Memory B cell (primary cell): ENCODE measurements around the gene ACACB.

Source experiments
- ATAC-seq: fragments of 150-1000 bp; cut with Tn5 transposase; 2 replicates; pipeline ENCODE4 v1.10.0; 2021; ENCODE audit warnings: low read depth, mild to moderate bottlenecking, moderate library complexity
- DNase-seq, 2 donors: peaks; one replicate each; pipeline ENCODE4 v3.0.0; 2022; ENCODE audit warnings: low spot score in 2 of 2
- H3K27ac Mint-ChIP-seq: one replicate; pipeline ENCODE4 v1.8.0; 2022; ENCODE audit warnings: mild to moderate bottlenecking, moderate library complexity, mixed read lengths
- H3K27me3 Mint-ChIP-seq: one replicate; pipeline ENCODE4 v1.8.0; 2022; ENCODE audit warnings: mixed read lengths
- H3K36me3 Mint-ChIP-seq: one replicate; pipeline ENCODE4 v1.8.0; 2022; ENCODE audit warnings: mild to moderate bottlenecking, mixed read lengths
- H3K4me1 Mint-ChIP-seq: one replicate; pipeline ENCODE4 v1.8.0; 2022; ENCODE audit warnings: mixed read lengths
- H3K4me3 Mint-ChIP-seq: one replicate; pipeline ENCODE4 v1.8.0; 2022; ENCODE audit warnings: mild to moderate bottlenecking, moderate library complexity, mixed read lengths
- H3K9me3 Mint-ChIP-seq: one replicate; pipeline ENCODE4 v1.8.0; 2022; ENCODE audit warnings: mixed read lengths

Gene ACACB

DNA sequence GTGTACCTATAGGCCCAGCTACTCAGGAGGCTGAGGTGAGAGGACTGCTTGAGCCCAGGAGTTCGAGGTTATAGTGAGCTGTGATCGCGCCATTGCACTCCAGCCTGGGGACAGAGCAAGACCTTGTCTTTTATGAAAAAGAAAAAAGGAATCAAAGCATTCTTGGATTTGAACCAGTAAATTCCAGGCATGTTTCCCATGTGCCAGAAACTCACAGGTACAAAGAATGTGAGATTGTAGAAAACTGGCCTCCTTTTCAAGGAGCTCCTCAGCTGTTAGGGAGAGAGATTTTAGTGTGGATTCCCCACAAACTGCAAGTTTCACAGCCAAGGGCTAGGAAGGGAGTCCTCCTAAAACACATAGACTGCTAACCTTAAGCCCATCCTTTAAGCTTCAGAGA lies 97.7 kb downstream of the ACACB start:
- Mint-ChIP-seq H3K36me3 (peaks cover 17% of the 10 kb centered on the region), H3K4me1 (no peaks in the 10 kb centered on the region), H3K9me3 (no peaks in the 10 kb centered on the region), H3K27me3 (no peaks in the 10 kb centered on the region), H3K27ac (no peak overlapping the region), H3K4me3 (no peak overlapping the region)
- no peak for DNase-seq
- no peak for ATAC-seq

DNA sequence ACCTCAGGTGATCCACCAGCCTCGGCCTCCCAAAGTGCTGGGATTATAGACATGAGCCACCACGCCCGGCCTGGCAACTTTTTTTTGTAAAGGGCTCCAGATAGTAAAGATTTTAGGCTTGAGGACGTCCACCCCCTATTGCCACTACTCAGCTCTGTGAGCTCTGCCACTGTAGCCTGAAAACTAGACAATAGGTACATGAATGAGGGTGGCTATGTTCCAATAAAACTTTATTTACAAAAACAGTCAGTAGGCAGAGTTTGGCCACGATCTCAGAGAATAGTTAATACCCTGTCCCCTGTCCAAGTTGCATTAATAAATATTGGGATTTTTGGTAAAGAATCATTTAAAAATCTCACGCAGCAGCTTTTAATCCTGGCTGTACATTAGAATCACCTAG lies 102.6 kb downstream of the ACACB start:
- ATAC-seq (no peak), DNase-seq (no peak)
- H3K27ac Mint-ChIP-seq, result no peak overlapping the region
- H3K4me1 Mint-ChIP-seq, result no peaks in the 10 kb centered on the region
- peaks cover 14% of the 10 kb centered on the region for H3K36me3 Mint-ChIP-seq
- no peak overlapping the region for H3K4me3 Mint-ChIP-seq
- no peaks in the 10 kb centered on the region for H3K9me3 Mint-ChIP-seq
- H3K27me3 Mint-ChIP-seq, result no peaks in the 10 kb centered on the region

DNA sequence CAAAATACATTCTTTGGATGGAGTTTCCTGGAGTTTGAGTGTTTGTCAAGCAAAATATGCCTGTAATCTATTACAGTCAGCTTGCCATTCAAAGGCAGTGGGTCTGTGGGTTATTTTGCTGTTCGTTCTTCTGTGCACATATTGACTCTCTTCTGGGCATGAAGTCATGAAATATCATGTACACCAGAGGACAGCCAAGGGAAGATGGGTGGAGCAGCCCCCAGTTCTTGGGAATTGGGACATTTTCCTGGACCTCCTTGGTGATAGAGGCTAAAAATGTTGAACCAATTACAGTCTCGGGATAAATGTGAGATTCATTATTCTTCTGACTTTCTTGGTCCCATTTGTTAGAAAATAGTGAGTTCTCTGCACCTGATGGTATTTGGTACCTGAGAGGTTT lies 103.6 kb downstream of the ACACB start:
- no peaks in the 10 kb centered on the region for H3K27me3 Mint-ChIP-seq
- ATAC-seq, result no peak
- no peak overlapping the region for H3K27ac Mint-ChIP-seq
- no peaks in the 10 kb centered on the region for H3K9me3 Mint-ChIP-seq
- H3K4me3 Mint-ChIP-seq, result no peak overlapping the region
- H3K36me3 Mint-ChIP-seq, result peaks cover 16% of the 10 kb centered on the region
- no peak for DNase-seq
- no peaks in the 10 kb centered on the region for H3K4me1 Mint-ChIP-seq

DNA sequence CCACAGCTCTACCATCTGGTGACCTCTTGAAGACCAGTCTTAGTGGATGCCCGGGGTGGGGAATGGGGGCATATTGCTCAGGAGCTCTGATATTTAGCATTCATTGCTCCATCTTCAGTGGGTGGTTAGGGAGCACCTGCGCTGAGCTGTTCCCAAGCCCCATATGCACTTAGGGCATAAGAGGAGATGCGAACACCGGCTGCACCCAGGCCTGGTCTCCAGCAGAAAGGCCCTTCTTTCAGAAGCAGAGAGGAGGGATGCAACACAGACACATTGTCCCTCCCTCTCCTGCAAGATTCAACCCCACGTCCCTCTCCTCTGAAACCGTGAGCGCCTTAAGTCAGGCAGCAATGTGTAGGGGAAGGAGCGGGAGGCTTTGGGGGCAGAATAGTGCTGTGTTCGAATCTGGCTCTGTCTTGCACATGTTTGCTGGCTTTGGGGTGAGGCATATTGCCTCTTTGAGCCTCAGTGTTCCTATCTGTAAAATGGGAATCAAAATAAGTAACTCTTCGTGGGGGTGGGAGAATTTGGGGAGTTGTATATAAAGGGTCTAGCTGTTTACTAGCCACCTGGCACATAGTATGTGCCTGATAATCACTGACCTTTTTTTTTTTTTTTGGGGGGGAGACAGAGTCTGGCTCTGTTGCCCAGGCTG lies 105.0 kb downstream of the ACACB start:
- DNase-seq (no peak), ATAC-seq (no peak)
- no peak overlapping the region for H3K4me3 Mint-ChIP-seq
- peaks cover 16% of the 10 kb centered on the region for H3K36me3 Mint-ChIP-seq
- no peaks in the 10 kb centered on the region for H3K4me1 Mint-ChIP-seq
- H3K27ac Mint-ChIP-seq, result no peak overlapping the region
- no peaks in the 10 kb centered on the region for H3K27me3 Mint-ChIP-seq
- H3K9me3 Mint-ChIP-seq, result no peaks in the 10 kb centered on the region

DNA sequence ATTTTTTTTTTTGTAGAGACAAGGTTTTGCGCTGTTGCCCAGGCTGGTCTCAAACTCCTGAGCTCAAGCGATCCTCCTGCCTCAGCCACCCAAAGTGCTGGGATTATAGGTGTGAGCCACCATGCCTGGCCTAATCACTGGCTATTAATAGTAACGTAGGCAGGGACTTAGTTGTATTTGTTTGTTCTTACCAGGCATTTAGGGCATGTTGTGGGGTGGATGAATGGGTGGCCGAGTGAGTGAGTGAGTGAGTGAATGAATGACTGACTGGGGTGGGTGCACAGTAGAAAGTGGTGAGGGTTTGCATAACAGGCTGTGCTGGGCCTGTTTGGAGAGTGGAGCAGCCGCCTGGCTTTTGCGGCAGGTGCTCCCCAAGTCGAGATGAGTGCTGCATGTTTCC lies 105.7 kb downstream of the ACACB start:
- H3K4me3 Mint-ChIP-seq, result no peak overlapping the region
- H3K27me3 Mint-ChIP-seq, result no peaks in the 10 kb centered on the region
- no peak for DNase-seq
- no peak overlapping the region for H3K27ac Mint-ChIP-seq
- H3K4me1 Mint-ChIP-seq, result no peaks in the 10 kb centered on the region
- no peaks in the 10 kb centered on the region for H3K9me3 Mint-ChIP-seq
- H3K36me3 Mint-ChIP-seq, result peaks cover 16% of the 10 kb centered on the region
- ATAC-seq, result no peak

DNA sequence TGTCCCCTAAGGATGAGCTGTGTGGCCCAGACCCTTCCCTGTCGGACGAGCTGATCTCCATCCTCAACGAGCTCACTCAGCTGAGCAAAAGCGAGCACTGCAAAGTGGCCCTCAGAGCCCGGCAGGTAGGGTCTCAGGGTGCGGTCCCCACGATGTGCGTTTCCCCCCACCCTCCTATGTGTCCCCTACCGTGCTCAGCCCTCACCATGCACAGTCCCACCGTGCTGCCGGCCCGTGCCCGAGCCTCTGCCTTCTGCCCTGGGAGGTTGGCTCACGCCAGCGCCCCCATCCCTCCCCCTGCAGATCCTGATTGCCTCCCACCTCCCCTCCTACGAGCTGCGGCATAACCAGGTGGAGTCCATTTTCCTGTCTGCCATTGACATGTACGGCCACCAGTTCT lies 106.1 kb downstream of the ACACB start:
- Mint-ChIP-seq H3K4me3 (no peak overlapping the region), H3K36me3 (peaks cover 16% of the 10 kb centered on the region), H3K9me3 (no peaks in the 10 kb centered on the region), H3K27me3 (no peaks in the 10 kb centered on the region), H3K27ac (no peak overlapping the region), H3K4me1 (no peaks in the 10 kb centered on the region)
- DNase-seq (no peak), ATAC-seq (no peak)

DNA sequence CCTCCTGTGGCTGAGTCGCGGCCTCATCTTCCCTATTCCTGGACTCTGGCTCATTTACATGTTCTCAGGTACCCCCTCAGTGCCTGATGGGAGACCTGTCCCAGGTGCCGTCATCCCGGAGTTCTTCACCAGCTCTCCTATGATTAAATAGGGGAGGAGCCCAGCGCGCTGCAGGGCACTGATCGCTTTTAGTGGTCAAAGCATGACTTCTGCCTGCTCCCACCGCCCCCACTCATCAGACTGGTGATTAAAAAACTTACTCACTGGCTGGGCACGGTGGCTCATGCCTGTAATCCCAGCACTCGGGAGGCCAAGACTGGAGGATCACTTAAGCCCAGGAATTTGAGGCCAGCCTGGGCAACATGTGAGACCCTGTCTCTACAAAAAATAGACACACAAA lies 106.8 kb downstream of the ACACB start:
- no peaks in the 10 kb centered on the region for H3K9me3 Mint-ChIP-seq
- ATAC-seq (no peak), DNase-seq (no peak)
- no peaks in the 10 kb centered on the region for H3K27me3 Mint-ChIP-seq
- H3K27ac Mint-ChIP-seq, result no peak overlapping the region
- peaks cover 14% of the 10 kb centered on the region for H3K36me3 Mint-ChIP-seq
- no peak overlapping the region for H3K4me3 Mint-ChIP-seq
- H3K4me1 Mint-ChIP-seq, result no peaks in the 10 kb centered on the region

DNA sequence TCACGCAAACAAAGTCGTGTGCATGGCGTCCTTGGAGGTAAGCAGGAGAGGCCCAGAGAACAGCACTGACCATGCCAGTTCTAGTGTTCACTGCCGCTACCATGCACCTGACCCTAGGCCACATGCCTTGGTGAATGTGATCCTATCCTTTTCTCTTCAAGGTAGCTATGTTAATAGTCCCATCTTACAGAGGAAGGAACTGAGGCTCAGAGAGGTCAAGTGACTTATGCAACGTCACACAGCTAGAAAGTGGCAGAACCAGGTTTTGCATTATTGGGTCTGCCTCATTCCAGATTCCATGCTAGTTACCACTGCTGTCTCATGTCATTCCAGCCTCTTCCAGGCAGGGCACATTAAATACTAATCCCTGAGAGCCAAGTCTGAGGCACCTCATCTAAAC lies 107.5 kb downstream of the ACACB start:
- no peaks in the 10 kb centered on the region for H3K4me1 Mint-ChIP-seq
- DNase-seq, result no peak

DNA sequence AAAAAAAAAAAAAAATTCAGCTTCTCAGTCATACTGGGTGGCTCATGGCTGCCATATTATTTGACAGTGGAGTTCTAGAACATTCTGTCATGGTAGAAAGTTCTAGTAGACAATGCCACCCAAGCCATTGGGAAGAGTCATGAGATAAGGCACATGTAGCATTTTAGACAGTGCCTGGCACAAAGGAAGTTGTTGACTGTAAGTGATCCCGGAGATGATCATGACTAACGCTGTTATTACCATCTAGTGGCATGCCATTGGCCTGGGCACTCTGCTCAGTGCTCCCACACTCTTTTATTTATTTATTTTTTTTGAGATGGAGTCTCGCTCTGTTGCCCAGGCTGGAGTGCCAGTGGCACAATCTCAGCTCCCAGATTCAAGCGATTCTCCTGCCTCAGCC lies 112.3 kb downstream of the ACACB start:
- H3K27ac Mint-ChIP-seq, result no peak overlapping the region
- no peaks in the 10 kb centered on the region for H3K27me3 Mint-ChIP-seq
- DNase-seq (no peak), ATAC-seq (no peak)
- H3K36me3 Mint-ChIP-seq, result peaks cover 12% of the 10 kb centered on the region
- H3K4me3 Mint-ChIP-seq, result no peak overlapping the region
- no peaks in the 10 kb centered on the region for H3K4me1 Mint-ChIP-seq
- H3K9me3 Mint-ChIP-seq, result no peaks in the 10 kb centered on the region

More for the DNA sequence above, 107.5 kb downstream of the ACACB start:
- Mint-ChIP-seq H3K27ac (no peak overlapping the region), H3K4me3 (no peak overlapping the region), H3K27me3 (no peaks in the 10 kb centered on the region), H3K9me3 (no peaks in the 10 kb centered on the region), H3K36me3 (peaks cover 11% of the 10 kb centered on the region)
- no peak for ATAC-seq

DNA sequence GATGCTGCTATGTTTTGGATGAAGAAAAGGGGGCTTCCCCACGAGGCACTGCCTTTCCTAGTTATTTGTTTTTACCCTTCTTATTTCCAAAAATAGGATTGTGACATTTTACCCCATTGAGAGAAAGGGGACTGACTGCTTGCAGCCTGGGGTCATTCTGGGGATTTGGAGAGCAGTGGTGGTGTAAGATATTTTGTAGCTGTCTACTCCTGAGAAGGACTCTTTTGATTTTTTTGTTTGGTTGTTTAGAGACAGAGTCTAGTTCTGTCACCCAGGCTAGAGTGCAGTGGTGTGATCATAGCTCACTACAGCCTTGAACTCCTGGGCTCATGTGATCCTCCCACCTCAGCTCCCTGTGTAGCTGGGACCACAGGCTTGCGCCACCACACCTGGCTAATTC lies 113.8 kb downstream of the ACACB start:
- no peak for ATAC-seq
- Mint-ChIP-seq H3K36me3 (peaks cover 11% of the 10 kb centered on the region), H3K27me3 (no peaks in the 10 kb centered on the region), H3K27ac (no peak overlapping the region), H3K4me3 (no peak overlapping the region), H3K4me1 (no peaks in the 10 kb centered on the region), H3K9me3 (no peaks in the 10 kb centered on the region)
- DNase-seq, result no peak

DNA sequence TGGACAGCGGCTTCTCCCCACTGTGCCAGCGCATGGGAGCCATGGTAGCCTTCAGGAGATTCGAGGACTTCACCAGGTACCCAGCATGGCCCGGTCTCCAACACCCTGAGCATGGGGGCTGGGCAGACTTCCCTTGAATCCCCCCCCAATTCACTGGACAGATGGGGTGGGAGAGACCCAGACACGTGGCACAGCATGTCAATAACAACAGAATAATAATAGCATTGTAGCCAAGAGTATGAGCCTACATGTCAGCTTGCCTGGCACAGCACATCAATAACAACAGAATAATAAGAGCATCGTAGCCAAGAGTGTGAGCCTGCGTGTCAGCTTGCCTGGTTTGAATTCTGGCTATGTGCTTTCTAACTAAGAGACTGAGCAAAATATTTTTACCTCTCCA lies 116.3 kb downstream of the ACACB start:
- Mint-ChIP-seq H3K4me1 (no peaks in the 10 kb centered on the region), H3K27me3 (no peaks in the 10 kb centered on the region), H3K4me3 (no peak overlapping the region), H3K36me3 (peaks cover 28% of the 10 kb centered on the region), H3K9me3 (no peaks in the 10 kb centered on the region), H3K27ac (no peak overlapping the region)
- ATAC-seq (no peak), DNase-seq (no peak)

DNA sequence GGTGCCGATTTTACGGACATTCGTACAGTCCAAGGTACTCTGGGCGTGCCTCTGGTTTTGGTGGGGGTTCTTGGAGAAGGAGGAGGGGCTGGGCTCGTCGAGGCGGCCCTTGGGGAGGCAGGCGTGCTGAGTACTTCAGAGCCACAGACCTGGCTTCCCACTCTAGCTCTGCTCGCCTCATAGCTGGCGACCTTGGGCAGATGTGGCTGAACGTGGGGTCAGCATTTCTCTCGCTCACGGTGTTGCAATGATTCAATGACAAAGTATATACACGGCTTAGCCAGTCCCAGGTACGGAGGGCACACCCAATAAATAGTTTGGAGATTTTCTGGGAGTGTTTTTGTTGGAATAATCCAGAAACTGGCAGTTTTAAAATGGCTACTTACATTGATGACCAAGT lies 117.6 kb downstream of the ACACB start:
- DNase-seq (no peak), ATAC-seq (no peak)
- Mint-ChIP-seq H3K9me3 (no peaks in the 10 kb centered on the region), H3K27ac (no peak overlapping the region), H3K4me1 (no peaks in the 10 kb centered on the region), H3K4me3 (no peak overlapping the region), H3K27me3 (no peaks in the 10 kb centered on the region), H3K36me3 (peaks cover 28% of the 10 kb centered on the region)

DNA sequence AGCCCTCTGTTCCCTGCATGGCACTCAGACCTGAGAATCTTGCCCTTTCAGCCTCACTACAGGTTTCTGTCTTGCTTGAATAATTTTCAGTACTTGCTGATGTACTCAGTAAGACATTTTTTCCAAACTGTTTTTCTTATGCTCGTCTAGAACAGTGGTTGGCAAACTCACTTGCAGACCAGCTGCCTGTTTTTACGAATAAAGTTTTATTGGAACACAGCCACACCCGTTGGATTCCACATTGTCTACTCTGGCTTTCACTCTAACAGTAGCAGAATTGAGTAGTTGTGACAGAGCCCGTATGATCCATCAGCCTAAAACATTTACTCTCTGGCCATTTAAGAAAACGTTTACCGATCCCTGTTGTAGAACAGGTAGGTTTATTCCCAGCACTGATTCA lies 119.9 kb downstream of the ACACB start:
- Mint-ChIP-seq H3K9me3 (no peaks in the 10 kb centered on the region), H3K4me1 (no peaks in the 10 kb centered on the region), H3K4me3 (no peak overlapping the region), H3K36me3 (peaks cover 34% of the 10 kb centered on the region), H3K27me3 (no peaks in the 10 kb centered on the region), H3K27ac (no peak overlapping the region)
- ATAC-seq, result no peak
- no peak for DNase-seq

DNA sequence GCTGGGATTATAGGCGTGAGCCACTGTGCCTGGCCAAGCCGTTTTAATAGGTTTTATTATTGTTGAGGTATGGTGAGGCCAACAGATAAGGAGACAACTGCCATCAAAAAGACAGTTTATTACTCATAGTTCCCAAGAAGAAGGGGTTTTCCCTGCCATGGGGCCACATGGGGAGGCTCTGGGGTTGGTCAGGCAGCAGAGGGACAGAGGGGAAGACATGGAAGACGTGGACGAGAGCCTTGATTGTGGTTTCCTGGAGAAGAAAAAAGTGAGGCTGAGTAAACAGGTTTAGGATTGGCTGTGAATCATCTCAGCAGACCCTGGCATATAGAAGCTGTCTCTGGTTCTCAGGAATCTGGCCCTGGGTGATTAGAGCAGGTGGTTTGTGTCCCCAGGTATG lies 122.8 kb downstream of the ACACB start:
- no peaks in the 10 kb centered on the region for H3K4me1 Mint-ChIP-seq
- no peak for DNase-seq
- H3K36me3 Mint-ChIP-seq, result peaks cover 44% of the 10 kb centered on the region
- H3K9me3 Mint-ChIP-seq, result no peaks in the 10 kb centered on the region
- no peak for ATAC-seq
- no peaks in the 10 kb centered on the region for H3K27me3 Mint-ChIP-seq
- no peak overlapping the region for H3K4me3 Mint-ChIP-seq
- H3K27ac Mint-ChIP-seq, result no peak overlapping the region

DNA sequence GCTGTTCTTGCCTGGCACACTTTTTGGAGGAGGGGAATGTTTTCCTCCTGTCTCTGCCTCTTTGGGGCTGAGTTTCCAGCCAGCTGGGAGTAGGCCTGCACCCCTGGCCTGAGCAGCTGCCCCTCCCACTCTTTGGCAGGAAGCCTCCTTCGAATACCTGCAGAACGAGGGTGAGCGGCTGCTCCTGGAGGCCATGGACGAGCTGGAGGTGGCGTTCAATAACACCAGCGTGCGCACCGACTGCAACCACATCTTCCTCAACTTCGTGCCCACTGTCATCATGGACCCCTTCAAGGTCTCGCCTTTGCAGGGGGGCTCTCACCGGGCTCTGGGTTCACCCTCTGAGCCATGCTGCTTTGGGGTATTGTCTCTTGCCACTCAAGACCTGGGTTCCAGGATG lies 123.3 kb downstream of the ACACB start:
- no peaks in the 10 kb centered on the region for H3K27me3 Mint-ChIP-seq
- H3K36me3 Mint-ChIP-seq, result peaks cover 44% of the 10 kb centered on the region
- H3K4me1 Mint-ChIP-seq, result no peaks in the 10 kb centered on the region
- H3K9me3 Mint-ChIP-seq, result no peaks in the 10 kb centered on the region
- no peak overlapping the region for H3K4me3 Mint-ChIP-seq
- ATAC-seq, result no peak
- DNase-seq, result no peak
- no peak overlapping the region for H3K27ac Mint-ChIP-seq
